Smooth muscle cell (in vitro differentiated cells): ENCODE results near the gene ABCC8. TPM values are rescaled to one million over a fixed set of nuclear protein-coding genes. Genes with fewer than 3 reads are reported as not detected.

ENCODE experiments used
- DNase-seq: peaks from one replicate; lab custom pipeline; 2025; ENCODE audit not compliant: unreplicated experiment; lab: John Stamatoyannopoulos, UW
- H2AFZ ChIP-seq: fragments of 200-600 bp; sonication (generic); 2 replicates; pipeline ENCODE4 v1.6.0; 2016; ENCODE audit warnings: antibody characterized with exemption, low read depth, mild to moderate bottlenecking
- H3F3A ChIP-seq: fragments of 200-600 bp; sonication (generic); 2 replicates; pipeline ENCODE4 v1.6.0; 2017; ENCODE audit warnings: antibody characterized with exemption, low read depth
- H3K27ac ChIP-seq: fragments of 200-600 bp; sonication (generic); 2 replicates; pipeline ENCODE4 v1.5.1; 2016; ENCODE audit warnings: low read depth, mild to moderate bottlenecking
- H3K27me3 ChIP-seq: fragments of 200-600 bp; sonication (generic); 2 replicates; pipeline ENCODE4 v1.6.1; 2016; ENCODE audit warnings: low read depth, mild to moderate bottlenecking
- H3K36me3 ChIP-seq: fragments of 200-600 bp; sonication (generic); 2 replicates; pipeline ENCODE4 v1.5.1; 2016; ENCODE audit warnings: low read depth
- H3K4me1 ChIP-seq: fragments of 200-600 bp; sonication (generic); 2 replicates; pipeline ENCODE4 v1.5.1; 2016; ENCODE audit warnings: low read depth
- H3K4me2 ChIP-seq: fragments of 200-600 bp; sonication (generic); 2 replicates; pipeline ENCODE4 v1.6.0; 2016; ENCODE audit warnings: mild to moderate bottlenecking
- H3K4me3 ChIP-seq: fragments of 200-600 bp; sonication (generic); 2 replicates; pipeline ENCODE4 v1.5.1; 2016; ENCODE audit warnings: mild to moderate bottlenecking
- H3K79me2 ChIP-seq: fragments of 200-600 bp; sonication (generic); 2 replicates; pipeline ENCODE4 v1.6.0; 2016; ENCODE audit warnings: low read depth, mild to moderate bottlenecking
- H3K9ac ChIP-seq: fragments of 200-600 bp; sonication (generic); 2 replicates; pipeline ENCODE4 v1.6.0; 2016; ENCODE audit warnings: low read depth
- H3K9me3 ChIP-seq: fragments of 200-600 bp; sonication (generic); replicated peaks from 2 replicates; pipeline ENCODE4 v1.5.1; 2016; ENCODE audit warnings: low read depth
- H4K20me1 ChIP-seq: fragments of 200-600 bp; sonication (generic); 2 replicates; pipeline ENCODE4 v1.6.0; 2016; ENCODE audit warnings: low read depth
- WGBS: methylation state at CpG from one replicate; pipeline ENCODE4 v1.1.7; 2016; ENCODE audit warnings: low lambda C conversion rate; 5-methylcytosine and 5-hydroxymethylcytosine counted together
- polyA plus RNA-seq: library from polyadenylated mRNA; unstranded; fragments of >200 nt; fragmentation: Nextera tagmentation; extraction: Ambion mirVana; gene quantifications from 2 replicates; pipeline ENCODE4 v1.2.1, GENCODE V29; 2016
- total RNA-seq: library from RNA; depleted of rRNA; stranded (reverse); fragments of >200 nt; gene quantifications from 2 replicates; pipeline ENCODE4 v1.2.3, GENCODE V29; 2014
- TF ChIP-seq, protein P1 (sequence below): fragments of 200-600 bp; sonication (generic); IDR thresholded peaks from 2 replicates; pipeline ENCODE4 v1.5.1; 2017; ENCODE audit warnings: borderline replicate concordance, mild to moderate bottlenecking, antibody characterized with exemption; ENCODE audit not compliant: insufficient read depth, poor library complexity, severe bottlenecking

ABCC8 gene
- total and polyA plus RNA-seq, 2 experiments from 2014 or later, result not detected

DNA sequence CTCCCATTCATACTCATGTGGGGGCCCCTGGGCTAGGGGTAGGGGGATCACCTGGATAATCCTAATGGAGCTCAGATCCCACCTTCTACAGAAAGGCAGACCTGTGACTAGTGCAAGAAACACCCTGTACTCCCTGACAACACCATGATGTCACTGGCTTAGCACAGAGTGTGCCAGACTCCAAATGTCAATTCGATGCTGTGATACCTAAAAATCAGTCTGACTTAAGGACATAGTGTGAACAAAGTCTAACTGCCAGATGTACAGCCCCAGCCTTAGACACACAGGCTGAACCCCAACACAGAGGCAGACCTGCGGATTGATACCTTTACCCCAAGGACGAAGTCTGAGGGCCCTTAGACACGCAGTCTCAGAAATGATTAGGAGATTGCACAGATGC, 8.5 kb downstream of the ABCC8 start:
- DNase-seq, result no peak
- Histone ChIP-seq H3K27me3 (peaks cover 46% of the 10 kb centered on the region), H3K9ac (no peak overlapping the region), H3K4me3 (no peak overlapping the region), H3F3A (no peaks in the 10 kb centered on the region), H3K27ac (no peak overlapping the region), H3K4me1 (peaks cover 3% of the 10 kb centered on the region), H2AFZ (no peak overlapping the region), H3K36me3 (no peaks in the 10 kb centered on the region), H3K79me2 (no peaks in the 10 kb centered on the region), H3K4me2 (no peak overlapping the region), H4K20me1 (no peaks in the 10 kb centered on the region), H3K9me3 (no peaks in the 10 kb centered on the region)
- TF ChIP-seq, protein P1, sequence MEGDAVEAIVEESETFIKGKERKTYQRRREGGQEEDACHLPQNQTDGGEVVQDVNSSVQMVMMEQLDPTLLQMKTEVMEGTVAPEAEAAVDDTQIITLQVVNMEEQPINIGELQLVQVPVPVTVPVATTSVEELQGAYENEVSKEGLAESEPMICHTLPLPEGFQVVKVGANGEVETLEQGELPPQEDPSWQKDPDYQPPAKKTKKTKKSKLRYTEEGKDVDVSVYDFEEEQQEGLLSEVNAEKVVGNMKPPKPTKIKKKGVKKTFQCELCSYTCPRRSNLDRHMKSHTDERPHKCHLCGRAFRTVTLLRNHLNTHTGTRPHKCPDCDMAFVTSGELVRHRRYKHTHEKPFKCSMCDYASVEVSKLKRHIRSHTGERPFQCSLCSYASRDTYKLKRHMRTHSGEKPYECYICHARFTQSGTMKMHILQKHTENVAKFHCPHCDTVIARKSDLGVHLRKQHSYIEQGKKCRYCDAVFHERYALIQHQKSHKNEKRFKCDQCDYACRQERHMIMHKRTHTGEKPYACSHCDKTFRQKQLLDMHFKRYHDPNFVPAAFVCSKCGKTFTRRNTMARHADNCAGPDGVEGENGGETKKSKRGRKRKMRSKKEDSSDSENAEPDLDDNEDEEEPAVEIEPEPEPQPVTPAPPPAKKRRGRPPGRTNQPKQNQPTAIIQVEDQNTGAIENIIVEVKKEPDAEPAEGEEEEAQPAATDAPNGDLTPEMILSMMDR, result no peak
- WGBS, result 90% methylated on average over 4 of the region's 4 CpGs

- H3K79me2 ChIP-seq, result no peaks in the 10 kb centered on the region
- H3K27ac ChIP-seq, result no peak overlapping the region
- DNase-seq, result no peak
- no peak overlapping the region for H3K4me2 ChIP-seq
- H3K36me3 ChIP-seq, result no peaks in the 10 kb centered on the region
- no peak overlapping the region for H3K9ac ChIP-seq
- no peak overlapping the region for H2AFZ ChIP-seq
- H3F3A ChIP-seq, result no peaks in the 10 kb centered on the region
- H3K9me3 ChIP-seq, result no peaks in the 10 kb centered on the region
- H3K4me1 ChIP-seq, result no peaks in the 10 kb centered on the region
- TF ChIP-seq, protein P1, result no peak
- H4K20me1 ChIP-seq, result no peaks in the 10 kb centered on the region
- H3K27me3 ChIP-seq, result peaks cover 24% of the 10 kb centered on the region
- WGBS, result 92% methylated on average over 11 of the region's 11 CpGs
- no peak overlapping the region for H3K4me3 ChIP-seq
These were observed 13.0 kb downstream of the ABCC8 start for GRCh38 chr11:17463546-17464174.

- no peaks in the 10 kb centered on the region for H3K79me2 ChIP-seq
- 58% methylated on average over 13 of the region's 13 CpGs for WGBS
These were observed 13.7 kb downstream of the ABCC8 start for GRCh38 chr11:17462940-17463339.

More at GRCh38 chr11:17462940-17463339, 13.7 kb downstream of the ABCC8 start:
- Histone ChIP-seq H3K4me2 (no peak overlapping the region), H2AFZ (no peak overlapping the region), H4K20me1 (no peaks in the 10 kb centered on the region), H3K27me3 (peaks cover 23% of the 10 kb centered on the region), H3F3A (no peaks in the 10 kb centered on the region), H3K4me3 (no peak overlapping the region), H3K9ac (no peak overlapping the region), H3K9me3 (no peaks in the 10 kb centered on the region), H3K36me3 (no peaks in the 10 kb centered on the region), H3K4me1 (no peaks in the 10 kb centered on the region), H3K27ac (no peak overlapping the region)
- TF ChIP-seq, protein P1, result no peak
- no peak for DNase-seq
